Neural progenitor cell (in vitro differentiated cells): ENCODE results near the gene TNFRSF8.

Experiments used
- CTCF ChIP-seq: fragments of 200-600 bp; sonication (generic); IDR thresholded peaks from 2 replicates; pipeline ENCODE4 v1.5.1; 2017; ENCODE audit warnings: antibody characterized with exemption, mild to moderate bottlenecking
- EZH2 ChIP-seq: fragments of 200-600 bp; sonication (generic); IDR thresholded peaks from 2 replicates; pipeline ENCODE4 v1.6.1; 2017; ENCODE audit warnings: antibody characterized with exemption, mild to moderate bottlenecking, moderate library complexity
- EZH2phosphoT487 ChIP-seq: fragments of 200-600 bp; sonication (generic); IDR thresholded peaks from 2 replicates; pipeline ENCODE4 v1.6.1; 2017; ENCODE audit warnings: antibody characterized with exemption

GRCh38 chr1:12188657-12189327 lies 125.7 kb downstream of the TNFRSF8 start:
- TF ChIP-seq EZH2 (no peak), CTCF (no peak), EZH2phosphoT487 (no peak)
